Breast epithelium (tissue), 4 donors: ENCODE measurements around the gene TCERG1L. TPM values are rescaled to one million over a fixed set of nuclear protein-coding genes. Genes with fewer than 3 reads are reported as not detected.

Experiments
- DNase-seq, 2 donors: peaks; one replicate each; pipeline ENCODE4 v3.0.0-alpha.2; 2019; ENCODE audit warnings: low spot score in 2 of 2
- H3K27ac ChIP-seq, 2 donors: fragments of 200-600 bp; sonication (generic) in 1 of 2; one replicate each; pipeline ENCODE4 v1.5.1; 2016 to 2019; ENCODE audit warnings: mild to moderate bottlenecking in 1 of 2
- H3K27me3 ChIP-seq, 2 donors: fragments of 200-600 bp; sonication (generic) in 1 of 2; one replicate each; pipeline versions ENCODE4 v1.5.1 to v1.6.0; 2017 to 2019; ENCODE audit warnings: control low read depth in 1 of 2, mild to moderate bottlenecking in 1 of 2
- H3K36me3 ChIP-seq: fragments of 200-600 bp; one replicate; pipeline ENCODE4 v1.5.1; 2019
- H3K4me1 ChIP-seq, 2 donors: fragments of 200-600 bp; sonication (generic); one replicate each; pipeline ENCODE4 v1.5.1; 2016 to 2019; ENCODE audit warnings: control low read depth in 1 of 2
- H3K4me3 ChIP-seq, 3 donors: fragments of 200-600 bp; sonication (generic); 1 replicate in 2 of 3; 2 replicates in 1 of 3; pipeline ENCODE4 v1.5.1; 2016 to 2019; ENCODE audit warnings: mild to moderate bottlenecking in 3 of 3, moderate library complexity in 2 of 3
- H3K9me3 ChIP-seq, 2 donors: fragments of 200-600 bp; sonication (generic) in 1 of 2; one replicate each; pipeline ENCODE4 v1.5.1; 2016 to 2019; ENCODE audit warnings: control low read depth in 1 of 2
- CTCF ChIP-seq, 3 donors: fragments of 450-650 bp; IDR thresholded peaks; one replicate each; pipeline ENCODE4 v1.5.1; 2016 to 2017; ENCODE audit warnings: antibody characterized with exemption in 3 of 3, mild to moderate bottlenecking in 3 of 3, moderate library complexity in 3 of 3
- POLR2A ChIP-seq: fragments of 450-650 bp; IDR thresholded peaks from one replicate; pipeline ENCODE4 v1.6.1; 2016; ENCODE audit warnings: antibody characterized with exemption, mild to moderate bottlenecking, moderate library complexity
- POLR2AphosphoS5 ChIP-seq, 3 donors: sonication (generic); formaldehyde crosslinking; IDR thresholded peaks; one replicate each; pipeline ENCODE4 v1.6.1; 2017; ENCODE audit warnings: antibody characterized with exemption in 3 of 3
- intact Hi-C: fragments of 100-400 bp; cut with DNase I; formaldehyde crosslinking; loops from one replicate; pipeline ENCODE4 v1.15.1; 2023; ENCODE audit warnings: low total_unique reads
- total RNA-seq, 3 donors: library from RNA; depleted of rRNA; stranded (reverse); fragments of >200 nt; gene quantifications; one replicate each; pipeline ENCODE4 v1.1.0, GENCODE V29; 2016

TCERG1L gene
- total RNA-seq, 3 donors from 2014 or later: under 0.01 to 0.88 TPM; not detected in 1

- Histone ChIP-seq H3K4me1 (no peaks in the 10 kb centered on the region), H3K27ac (no peak overlapping the region), H3K9me3 (no peaks in the 10 kb centered on the region), H3K27me3 (peaks cover 0 to 15% of the 10 kb centered on the region in 2 donors), H3K4me3 (no peak overlapping the region), H3K36me3 (no peaks in the 10 kb centered on the region)
- DNase-seq: no peak
- no peak for TF ChIP-seq CTCF (IDR thresholded peaks at IDR 0.05)
- intact Hi-C loops: no loop called here
Observed at GRCh38 chr10:131231323-131231964, 80.1 kb downstream of the TCERG1L start.

- Histone ChIP-seq H3K27me3 (peaks cover 0 to 15% of the 10 kb centered on the region in 2 donors), H3K27ac (no peak overlapping the region), H3K4me3 (no peak overlapping the region), H3K36me3 (no peaks in the 10 kb centered on the region), H3K4me1 (no peaks in the 10 kb centered on the region), H3K9me3 (no peaks in the 10 kb centered on the region)
- DNase-seq: no peak
- TF ChIP-seq POLR2AphosphoS5 (IDR thresholded peaks at IDR 0.05) (no peak), CTCF (IDR thresholded peaks at IDR 0.05) (no peak), POLR2A (no peak)
- intact Hi-C loops: no loop called here
Observed at GRCh38 chr10:131230641-131231322, 80.7 kb downstream of the TCERG1L start.

GRCh38 chr10:131230166-131230565, 81.4 kb downstream of the TCERG1L start:
- H3K27ac ChIP-seq: no peak overlapping the region
- H3K4me1 ChIP-seq: no peaks in the 10 kb centered on the region
- H3K36me3 ChIP-seq: no peaks in the 10 kb centered on the region
- intact Hi-C loops: no loop called here
- H3K9me3 ChIP-seq: no peaks in the 10 kb centered on the region
- H3K27me3 ChIP-seq: peaks cover 0 to 15% of the 10 kb centered on the region in 2 donors
- DNase-seq: no peak
- no peak for TF ChIP-seq CTCF (IDR thresholded peaks at IDR 0.05)
- no peak for TF ChIP-seq POLR2A
- no peak overlapping the region for H3K4me3 ChIP-seq

- H3K27me3 ChIP-seq: peaks cover 0 to 15% of the 10 kb centered on the region in 2 donors
- no peak for DNase-seq
- H3K9me3 ChIP-seq: no peaks in the 10 kb centered on the region
- no peak overlapping the region for H3K4me3 ChIP-seq
- H3K27ac ChIP-seq: no peak overlapping the region
- no peaks in the 10 kb centered on the region for H3K36me3 ChIP-seq
- intact Hi-C loops: no loop called here
- H3K4me1 ChIP-seq: no peaks in the 10 kb centered on the region
- TF ChIP-seq POLR2A (no peak), POLR2AphosphoS5 (IDR thresholded peaks at IDR 0.05) (no peak), CTCF (IDR thresholded peaks at IDR 0.05) (no peak)
Observed at GRCh38 chr10:131227163-131227740, 84.3 kb downstream of the TCERG1L start.

GRCh38 chr10:131226446-131227162, 84.9 kb downstream of the TCERG1L start:
- H3K9me3 ChIP-seq: no peaks in the 10 kb centered on the region
- intact Hi-C loops: no loop called here
- no peaks in the 10 kb centered on the region for H3K36me3 ChIP-seq
- H3K4me1 ChIP-seq: no peaks in the 10 kb centered on the region
- DNase-seq: no peak
- TF ChIP-seq POLR2A (no peak), POLR2AphosphoS5 (IDR thresholded peaks at IDR 0.05) (no peak)
- no peak overlapping the region for H3K27ac ChIP-seq
- no peak overlapping the region for H3K4me3 ChIP-seq
- peaks cover 0 to 9% of the 10 kb centered on the region in 2 donors for H3K27me3 ChIP-seq
